Neural cell (in vitro differentiated cells): Measurements from ENCODE around the gene SEC14L1.

ENCODE experiments used
- EP300 ChIP-seq: fragments of 450-650 bp; conservative IDR thresholded peaks from 2 replicates; pipeline ENCODE4 v1.6.1; 2014; ENCODE audit warnings: antibody characterized with exemption, mild to moderate bottlenecking, moderate library complexity; ENCODE audit not compliant: poor library complexity, severe bottlenecking
- EZH2 ChIP-seq: fragments of 200-600, 300-800 bp; shearing (Covaris generic), sonication (generic); IDR thresholded peaks from 2 replicates; pipeline ENCODE4 v1.6.1; 2014; ENCODE audit warnings: antibody characterized with exemption, low read length, borderline replicate concordance, mild to moderate bottlenecking; ENCODE audit not compliant: insufficient read depth, poor library complexity, severe bottlenecking
- POLR2AphosphoS5 ChIP-seq: IDR thresholded peaks from 2 replicates; pipeline ENCODE4 v1.6.1; 2012
- RAD21 ChIP-seq: fragments of 450-650 bp; conservative IDR thresholded peaks from 2 replicates; pipeline ENCODE4 v1.6.1; 2014; ENCODE audit warnings: antibody characterized with exemption, mild to moderate bottlenecking, moderate library complexity
- REST ChIP-seq: IDR thresholded peaks from 2 replicates; pipeline ENCODE4 v1.6.1; 2012; ENCODE audit warnings: borderline replicate concordance
- TF ChIP-seq, protein P1 (sequence below): fragments of 450-650 bp; IDR thresholded peaks from 2 replicates; pipeline ENCODE4 v1.5.1; 2014; ENCODE audit warnings: antibody characterized with exemption, mild to moderate bottlenecking, moderate library complexity; ENCODE audit not compliant: poor library complexity, severe bottlenecking

DNA sequence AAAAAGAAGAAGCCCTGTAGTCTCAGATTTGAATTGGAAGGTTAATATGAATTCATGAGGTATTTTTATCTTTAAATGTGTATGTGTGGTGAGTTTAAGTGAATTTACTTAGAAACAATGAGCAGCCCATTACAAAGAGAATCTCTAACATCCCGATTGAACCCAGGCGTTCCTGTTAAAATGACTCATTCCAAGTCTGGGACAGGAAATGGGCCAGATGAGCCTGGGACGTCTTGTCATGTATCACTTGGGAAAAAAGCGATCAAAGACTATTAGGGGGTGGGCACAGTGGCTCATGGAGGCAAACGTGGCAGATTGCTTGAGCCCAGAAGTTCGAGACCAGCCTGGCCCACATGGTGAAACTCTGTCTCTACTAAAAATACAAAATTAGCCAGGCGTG is 81.6 kb downstream of the SEC14L1 start:
- TF ChIP-seq EP300 = no peak
- TF ChIP-seq, protein P1, sequence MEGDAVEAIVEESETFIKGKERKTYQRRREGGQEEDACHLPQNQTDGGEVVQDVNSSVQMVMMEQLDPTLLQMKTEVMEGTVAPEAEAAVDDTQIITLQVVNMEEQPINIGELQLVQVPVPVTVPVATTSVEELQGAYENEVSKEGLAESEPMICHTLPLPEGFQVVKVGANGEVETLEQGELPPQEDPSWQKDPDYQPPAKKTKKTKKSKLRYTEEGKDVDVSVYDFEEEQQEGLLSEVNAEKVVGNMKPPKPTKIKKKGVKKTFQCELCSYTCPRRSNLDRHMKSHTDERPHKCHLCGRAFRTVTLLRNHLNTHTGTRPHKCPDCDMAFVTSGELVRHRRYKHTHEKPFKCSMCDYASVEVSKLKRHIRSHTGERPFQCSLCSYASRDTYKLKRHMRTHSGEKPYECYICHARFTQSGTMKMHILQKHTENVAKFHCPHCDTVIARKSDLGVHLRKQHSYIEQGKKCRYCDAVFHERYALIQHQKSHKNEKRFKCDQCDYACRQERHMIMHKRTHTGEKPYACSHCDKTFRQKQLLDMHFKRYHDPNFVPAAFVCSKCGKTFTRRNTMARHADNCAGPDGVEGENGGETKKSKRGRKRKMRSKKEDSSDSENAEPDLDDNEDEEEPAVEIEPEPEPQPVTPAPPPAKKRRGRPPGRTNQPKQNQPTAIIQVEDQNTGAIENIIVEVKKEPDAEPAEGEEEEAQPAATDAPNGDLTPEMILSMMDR = no peak
- TF ChIP-seq EZH2 = no peak
- no peak for TF ChIP-seq POLR2AphosphoS5
- TF ChIP-seq REST = no peak
- no peak for TF ChIP-seq RAD21
